Ascending aorta (tissue), 2 donors: ENCODE data around the gene TAPBP. TPM values are rescaled to one million over a fixed set of nuclear protein-coding genes. Genes with fewer than 3 reads are reported as not detected.

Experiments used
- DNase-seq, 2 donors: peaks; one replicate each; pipeline ENCODE4 v3.0.0-alpha.2; 2019; ENCODE audit warnings: low spot score in 2 of 2
- H3K27ac ChIP-seq, 2 donors: fragments of 200-600 bp; sonication (generic); one replicate each; pipeline ENCODE4 v1.5.1; 2016 to 2017; ENCODE audit warnings: mild to moderate bottlenecking in 1 of 2
- H3K27me3 ChIP-seq: fragments of 200-600 bp; sonication (generic); one replicate; pipeline ENCODE4 v1.5.1; 2017
- H3K36me3 ChIP-seq, 2 donors: fragments of 200-600 bp; sonication (generic); one replicate each; pipeline ENCODE4 v1.5.1; 2016
- H3K4me1 ChIP-seq, 2 donors: fragments of 200-600 bp; sonication (generic); one replicate each; pipeline ENCODE4 v1.5.1; 2016 to 2017; ENCODE audit warnings: mild to moderate bottlenecking in 1 of 2
- H3K4me3 ChIP-seq, 2 donors: fragments of 200-600 bp; sonication (generic); one replicate each; pipeline ENCODE4 v1.5.1; 2016 to 2017; ENCODE audit warnings: mild to moderate bottlenecking in 1 of 2
- H3K9me3 ChIP-seq, 2 donors: fragments of 200-600 bp; sonication (generic); one replicate each; pipeline ENCODE4 v1.5.1; 2016
- intact Hi-C: fragments of 100-400 bp; cut with DNase I; formaldehyde crosslinking; loops from one replicate; pipeline ENCODE4 v1.15.1; 2023
- total RNA-seq: library from RNA; depleted of rRNA; stranded (reverse); fragments of >200 nt; gene quantifications from one replicate; pipeline ENCODE4 v1.1.0, GENCODE V29; 2016
- TF ChIP-seq, protein P1 (sequence below), 3 experiments: fragments of 200-600 bp in 2 of 3; fragments of 450-650 bp in 1 of 3; sonication (generic) in 2 of 3; IDR thresholded peaks; one replicate each; pipeline ENCODE4 v1.5.1; 2016 to 2019; ENCODE audit warnings: antibody characterized with exemption in 3 of 3, mild to moderate bottlenecking in 1 of 3, moderate library complexity in 1 of 3

The TAPBP gene
- total RNA-seq, 1 donor from 2014 or later: 185 TPM

DNA sequence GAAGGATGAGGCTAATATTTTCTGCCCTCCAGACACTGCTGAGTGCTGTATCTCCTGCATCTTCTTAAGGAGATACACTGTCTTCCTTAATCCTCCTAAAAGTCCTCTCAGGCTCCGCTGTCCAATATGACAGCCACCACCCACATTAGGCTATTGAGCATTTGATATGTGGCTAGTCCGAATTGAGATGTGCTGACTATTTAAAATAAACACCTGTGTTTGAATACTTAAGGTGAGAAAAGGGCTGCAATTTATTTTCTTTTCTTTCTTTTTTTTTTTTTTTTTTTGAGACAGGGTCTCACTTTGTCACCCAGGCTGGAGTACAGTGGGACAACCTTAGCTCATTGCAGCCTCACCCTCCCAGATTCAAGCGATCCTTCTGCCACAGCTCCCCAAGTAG lies 12.0 kb downstream of the TAPBP start:
- DNase-seq: no peak
- intact Hi-C loops: no loop called here
- Histone ChIP-seq H3K27ac (no peak overlapping the region), H3K36me3 (peaks cover 23 to 27% of the 10 kb centered on the region in 2 donors), H3K4me1 (peaks cover 7 to 18% of the 10 kb centered on the region in 2 donors), H3K4me3 (no peak overlapping the region), H3K27me3 (no peaks in the 10 kb centered on the region), H3K9me3 (no peaks in the 10 kb centered on the region)
- TF ChIP-seq, protein P1, sequence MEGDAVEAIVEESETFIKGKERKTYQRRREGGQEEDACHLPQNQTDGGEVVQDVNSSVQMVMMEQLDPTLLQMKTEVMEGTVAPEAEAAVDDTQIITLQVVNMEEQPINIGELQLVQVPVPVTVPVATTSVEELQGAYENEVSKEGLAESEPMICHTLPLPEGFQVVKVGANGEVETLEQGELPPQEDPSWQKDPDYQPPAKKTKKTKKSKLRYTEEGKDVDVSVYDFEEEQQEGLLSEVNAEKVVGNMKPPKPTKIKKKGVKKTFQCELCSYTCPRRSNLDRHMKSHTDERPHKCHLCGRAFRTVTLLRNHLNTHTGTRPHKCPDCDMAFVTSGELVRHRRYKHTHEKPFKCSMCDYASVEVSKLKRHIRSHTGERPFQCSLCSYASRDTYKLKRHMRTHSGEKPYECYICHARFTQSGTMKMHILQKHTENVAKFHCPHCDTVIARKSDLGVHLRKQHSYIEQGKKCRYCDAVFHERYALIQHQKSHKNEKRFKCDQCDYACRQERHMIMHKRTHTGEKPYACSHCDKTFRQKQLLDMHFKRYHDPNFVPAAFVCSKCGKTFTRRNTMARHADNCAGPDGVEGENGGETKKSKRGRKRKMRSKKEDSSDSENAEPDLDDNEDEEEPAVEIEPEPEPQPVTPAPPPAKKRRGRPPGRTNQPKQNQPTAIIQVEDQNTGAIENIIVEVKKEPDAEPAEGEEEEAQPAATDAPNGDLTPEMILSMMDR (IDR thresholded peaks at IDR 0.05): no peak

GRCh38 chr6:33299237-33299944 lies 14.5 kb downstream of the TAPBP start:
- Histone ChIP-seq H3K9me3 (no peaks in the 10 kb centered on the region), H3K27ac (peak overlapping the region; percentile 97 to 98), H3K4me3 (peak overlapping the region; percentile 96 to 97), H3K4me1 (peaks cover 7 to 18% of the 10 kb centered on the region in 2 donors), H3K36me3 (peaks cover 33 to 43% of the 10 kb centered on the region in 2 donors), H3K27me3 (no peaks in the 10 kb centered on the region)
- TF ChIP-seq, protein P1 (IDR thresholded peaks at IDR 0.05): peak; percentile 65 to 76 (median 75)
- DNase-seq: peak in 1 of 2 donors; percentile 94
- intact Hi-C loops: loop anchor here (1.0 to 5.0 kb wide), 6 partner anchors 10 to 128 kb away; partner anchors contain the start of genes KIFC1, PFDN6, RXRB and SLC39A7

DNA sequence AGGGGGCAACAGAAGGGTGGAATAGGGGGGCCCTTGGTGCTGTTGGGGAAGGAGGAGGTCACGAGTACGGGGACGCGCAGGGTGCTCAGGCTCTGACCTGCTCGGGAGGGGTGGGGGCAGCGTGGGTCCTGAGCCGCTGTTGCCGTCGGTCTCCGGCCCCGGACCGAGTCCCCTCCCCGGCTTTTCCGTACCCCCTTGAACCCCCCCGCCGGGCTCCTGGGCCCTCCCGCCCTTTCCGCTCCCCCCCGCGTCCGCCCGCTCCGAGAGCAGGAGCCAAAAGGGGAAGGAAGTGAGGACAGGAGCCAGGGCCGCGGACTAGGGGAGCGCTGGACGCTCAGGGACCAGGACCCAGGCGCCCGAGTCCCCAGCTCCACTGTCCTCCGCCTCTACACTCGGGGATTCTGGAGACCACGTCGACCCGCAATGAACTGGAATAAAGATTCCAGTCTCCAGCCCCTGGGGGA lies 15.1 kb downstream of the TAPBP start, which contains the start of gene RGL2:
Gene RGL2 (minus strand): TSS at position 170 of the 464 bp plus-strand sequence. CDS start 332 bp downstream, outside the sequence.
- intact Hi-C loops: loop anchor here (1.0 to 5.0 kb wide), 7 partner anchors 10 to 128 kb away; partner anchors contain the start of genes B3GALT4, KIFC1, PFDN6 and RXRB
- H3K27ac ChIP-seq: peak within 1 kb of the TSS; percentile 97 to 98

DNA sequence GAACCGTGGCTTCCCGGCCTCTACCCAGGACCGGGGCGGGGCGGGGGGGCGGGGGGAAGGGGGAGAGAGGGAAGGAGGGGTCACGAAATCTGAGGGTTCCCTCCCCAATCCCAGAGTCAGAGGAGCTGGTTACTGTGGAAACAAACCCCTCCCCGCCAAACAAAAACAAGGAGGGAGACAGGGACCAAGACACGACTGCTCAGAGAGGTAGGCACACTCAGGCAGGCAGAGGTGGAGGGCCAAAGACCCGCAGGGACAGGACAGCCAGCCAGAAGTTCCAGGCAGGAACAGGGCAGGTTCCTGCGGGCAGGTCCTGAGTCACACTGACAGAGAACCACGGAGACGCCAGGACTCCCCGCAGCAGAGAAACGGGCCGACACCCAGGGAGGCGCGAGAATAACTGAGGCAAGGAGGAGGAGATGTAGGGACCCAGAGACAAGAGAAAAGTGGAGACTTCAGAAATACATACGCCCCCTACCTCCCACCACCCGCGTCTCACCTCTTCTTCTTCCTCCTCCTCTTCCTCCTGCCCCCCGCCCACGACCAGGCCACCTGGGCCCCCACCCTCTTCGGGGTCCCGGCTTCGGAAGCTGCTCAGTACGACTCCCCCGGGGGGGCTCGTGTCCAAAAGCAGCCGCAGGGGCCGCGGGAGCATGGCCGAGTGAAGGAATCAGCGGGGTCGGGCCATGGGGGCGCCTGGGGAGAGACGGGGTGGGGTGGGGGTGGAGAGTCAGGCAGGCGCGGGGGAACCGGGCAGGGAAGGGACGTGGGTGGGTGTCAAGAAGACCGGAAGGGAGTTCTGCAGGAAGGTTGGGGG lies 15.7 kb downstream of the TAPBP start:
- H3K36me3 ChIP-seq: peaks cover 33 to 45% of the 10 kb centered on the region in 2 donors
- peak overlapping the region; percentile 97 to 98 for H3K27ac ChIP-seq
- H3K9me3 ChIP-seq: no peaks in the 10 kb centered on the region
- TF ChIP-seq, protein P1 (IDR thresholded peaks at IDR 0.05): no peak
- peak overlapping the region; percentile 96 to 97 for H3K4me3 ChIP-seq
- peak in 1 of 2 donors; percentile 88 for DNase-seq
- peaks cover 7 to 18% of the 10 kb centered on the region in 2 donors for H3K4me1 ChIP-seq
- H3K27me3 ChIP-seq: no peaks in the 10 kb centered on the region
- intact Hi-C loops: loop anchor here (1.0 to 5.0 kb wide), 3 partner anchors 15 to 129 kb away; partner anchors contain the start of gene B3GALT4

More for the DNA sequence above, 15.1 kb downstream of the TAPBP start, which contains the start of gene RGL2:
- Histone ChIP-seq H3K4me3 (peak within 1 kb of the TSS; percentile 96 to 97), H3K36me3 (peaks cover 31 to 43% of the 10 kb centered on the region in 2 donors), H3K4me1 (peaks cover 7 to 18% of the 10 kb centered on the region in 2 donors), H3K9me3 (no peaks in the 10 kb centered on the region), H3K27me3 (no peaks in the 10 kb centered on the region)
- TF ChIP-seq, protein P1 (IDR thresholded peaks at IDR 0.05): no peak
- DNase-seq: peak in 1 of 2 donors; percentile 92

DNA sequence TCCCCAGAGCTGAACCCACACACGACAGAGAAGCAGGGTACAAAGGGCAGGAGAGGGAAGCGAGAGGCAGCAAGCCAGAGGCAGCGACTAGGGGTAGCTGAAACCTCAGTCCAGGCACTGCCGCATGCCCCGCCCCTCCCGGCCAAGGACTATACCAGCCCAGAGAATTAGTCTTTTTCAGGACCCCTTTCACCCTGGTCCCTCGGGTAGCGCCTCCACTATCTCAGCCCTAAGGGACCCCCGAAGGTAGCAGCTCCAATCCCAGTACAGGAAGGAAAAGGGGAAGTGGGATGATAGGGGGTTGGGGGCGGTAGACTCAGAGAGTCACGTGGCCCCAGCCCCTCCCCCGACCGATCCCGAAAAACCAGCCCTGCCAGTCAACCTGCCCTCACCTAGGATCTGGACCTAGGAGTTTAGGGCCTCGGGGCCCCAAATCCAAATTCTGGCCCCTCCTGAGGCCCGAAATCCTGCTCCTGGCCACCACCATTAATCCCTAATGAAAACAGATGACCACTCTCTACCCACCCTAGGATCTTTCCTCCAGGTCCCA lies 16.4 kb downstream of the TAPBP start:
- H3K4me1 ChIP-seq: peaks cover 7 to 18% of the 10 kb centered on the region in 2 donors
- H3K9me3 ChIP-seq: no peaks in the 10 kb centered on the region
- H3K36me3 ChIP-seq: peaks cover 32 to 45% of the 10 kb centered on the region in 2 donors
- H3K27ac ChIP-seq: peak overlapping the region; percentile 97 to 98
- no peak for DNase-seq
- intact Hi-C loops: loop anchor here (5.0 kb wide), 1 partner anchor 130 kb away; no protein-coding TSS in a partner anchor
- TF ChIP-seq, protein P1 (IDR thresholded peaks at IDR 0.05): no peak
- H3K27me3 ChIP-seq: no peaks in the 10 kb centered on the region
- H3K4me3 ChIP-seq: peak overlapping the region; percentile 96 to 97
